A673 (cell line): ENCODE results near the gene LGSN. TPM values are rescaled to one million over a fixed set of nuclear protein-coding genes. Genes with fewer than 3 reads are reported as not detected.

Experiments
- BruUV-seq: library from RNA; stranded (reverse); fragments of 400-500 nt; replicated peaks from 2 replicates; lab custom pipeline; 2021; lab: Mats Ljungman, UMichigan
- CTCF ChIA-PET: fragments of 300-600 bp; sonication (Branson Sonifier 250); formaldehyde crosslinking; loops from one replicate; lab custom pipeline; 2022; ENCODE audit warnings: antibody characterized with exemption; lab: Charles Lee
- POLR2A ChIA-PET: fragments of 300-600 bp; sonication (Branson Sonifier 250); formaldehyde crosslinking; loops from one replicate; lab custom pipeline; 2022; ENCODE audit warnings: antibody characterized with exemption; ENCODE audit not compliant: low non-redundant PET; lab: Charles Lee
- DNase-seq: peaks from one replicate; pipeline ENCODE4 v3.0.0-alpha.2; 2015; ENCODE audit warnings: low spot score
- H3K27ac ChIP-seq: fragments of 200-600 bp; sonication (generic); 2 replicates; pipeline ENCODE4 v1.5.1; 2016; ENCODE audit warnings: mixed run types, low read depth, mild to moderate bottlenecking, mixed read lengths, antibody characterized with exemption, low read length; ENCODE audit not compliant: poor library complexity, severe bottlenecking
- H3K27me3 ChIP-seq: fragments of 200-600 bp; sonication (generic); replicated peaks from 2 replicates; pipeline ENCODE4 v1.6.1; 2017; ENCODE audit warnings: mixed run types, low read depth, mild to moderate bottlenecking, mixed read lengths, antibody characterized with exemption, low read length; ENCODE audit not compliant: insufficient read depth, poor library complexity
- H3K36me3 ChIP-seq: fragments of 200-600 bp; sonication (generic); 2 replicates; pipeline ENCODE4 v1.6.1; 2016; ENCODE audit warnings: mixed run types, mild to moderate bottlenecking, mixed read lengths, antibody characterized with exemption, low read length; ENCODE audit not compliant: insufficient read depth, poor library complexity, severe bottlenecking
- H3K4me1 ChIP-seq: fragments of 200-600 bp; sonication (generic); 2 replicates; pipeline ENCODE4 v1.6.1; 2017; ENCODE audit warnings: mixed run types, mild to moderate bottlenecking, mixed read lengths, antibody characterized with exemption, low read length; ENCODE audit not compliant: insufficient read depth, poor library complexity, severe bottlenecking
- H3K4me3 ChIP-seq: fragments of 200-600 bp; sonication (generic); 2 replicates; pipeline ENCODE4 v1.5.1; 2016; ENCODE audit warnings: low read depth, mixed run types, mild to moderate bottlenecking, mixed read lengths, low read length; ENCODE audit not compliant: poor library complexity, severe bottlenecking
- H3K9me3 ChIP-seq: fragments of 200-600 bp; sonication (generic); 2 replicates; pipeline ENCODE4 v1.6.1; 2016; ENCODE audit warnings: mixed run types, low read depth, mild to moderate bottlenecking, mixed read lengths, antibody characterized with exemption, low read length; ENCODE audit not compliant: poor library complexity, severe bottlenecking
- CTCF ChIP-seq: fragments of 300-800, 200-600 bp; sonication (generic); conservative IDR thresholded peaks from 2 replicates; pipeline ENCODE4 v1.5.1; 2017; ENCODE audit warnings: low read depth, mild to moderate bottlenecking, antibody characterized with exemption, low read length, moderate library complexity, mixed read lengths
- EZH2 ChIP-seq: fragments of 200-600 bp; sonication (generic); IDR thresholded peaks from 2 replicates; pipeline ENCODE4 v1.6.1; 2017; ENCODE audit warnings: borderline replicate concordance, low read depth, mild to moderate bottlenecking, mixed read lengths, antibody characterized with exemption, low read length; ENCODE audit not compliant: poor library complexity, severe bottlenecking
- intact Hi-C: fragments of 100-400 bp; cut with micrococcal nuclease; formaldehyde crosslinking; loops from one replicate; pipeline ENCODE4 v1.10.0; 2022; ENCODE audit not compliant: unreplicated experiment
- total RNA-seq: library from RNA; stranded (reverse); gene quantifications from 2 replicates; pipeline ENCODE4 v1.2.3, GENCODE V29; 2021

The LGSN gene
- total RNA-seq, 1 experiment from 2014 or later = not detected

GRCh38 chr6:63352069-63352543 is 32.3 kb upstream of the LGSN start:
- intact Hi-C loops = loop anchor here (2.0 kb wide), 2 partner anchors 413 to 449 kb away; no protein-coding TSS in a partner anchor
- H3K4me1 ChIP-seq = no peaks in the 10 kb centered on the region
- no peak overlapping the region for H3K4me3 ChIP-seq
- peak; percentile 5 for DNase-seq
- no peak overlapping the region for H3K27ac ChIP-seq
- H3K36me3 ChIP-seq = no peaks in the 10 kb centered on the region
- H3K9me3 ChIP-seq = no peaks in the 10 kb centered on the region
- BruUV-seq = no TSS peak
- ChIA-PET POLR2A (no interaction called here), CTCF (interaction anchor here (1.1 to 1.6 kb wide), 3 partner anchors 412 to 868 kb away, joined by 6 to 8 read pairs (median 7); no protein-coding TSS in a partner anchor)
- TF ChIP-seq CTCF (peak; percentile 41; the same call in 1 of the 2 replicates), EZH2 (no peak)
- no peaks in the 10 kb centered on the region for H3K27me3 ChIP-seq

- Histone ChIP-seq H3K9me3 (no peaks in the 10 kb centered on the region), H3K36me3 (no peaks in the 10 kb centered on the region), H3K4me1 (no peaks in the 10 kb centered on the region), H3K27ac (no peak overlapping the region), H3K27me3 (no peaks in the 10 kb centered on the region), H3K4me3 (no peak overlapping the region)
- POLR2A ChIA-PET = no interaction called here
- no TSS peak for BruUV-seq
- DNase-seq = no peak
- CTCF ChIA-PET = no interaction called here
- intact Hi-C loops = no loop called here
- no peak for TF ChIP-seq CTCF
- TF ChIP-seq EZH2 = no peak
Observed at GRCh38 chr6:63349401-63349800, 29.6 kb upstream of the LGSN start.

- BruUV-seq = no TSS peak
- H3K36me3 ChIP-seq = no peaks in the 10 kb centered on the region
- intact Hi-C loops = no loop called here
- ChIA-PET POLR2A (no interaction called here), CTCF (no interaction called here)
- no peaks in the 10 kb centered on the region for H3K4me1 ChIP-seq
- no peak overlapping the region for H3K4me3 ChIP-seq
- no peak for DNase-seq
- no peaks in the 10 kb centered on the region for H3K9me3 ChIP-seq
- no peaks in the 10 kb centered on the region for H3K27me3 ChIP-seq
- TF ChIP-seq EZH2 = no peak
- TF ChIP-seq CTCF = no peak
- H3K27ac ChIP-seq = no peak overlapping the region
Observed at GRCh38 chr6:63348836-63349235, 29.1 kb upstream of the LGSN start.
